Gastrocnemius medialis (tissue), 4 donors: ENCODE results near the gene BIRC7.

Experiments used
- POLR2A ChIP-seq, 2 donors: fragments of 450-650 bp; IDR thresholded peaks; one replicate each; pipeline ENCODE4 v1.6.1; 2017; ENCODE audit warnings: antibody characterized with exemption in 2 of 2, mild to moderate bottlenecking in 2 of 2, moderate library complexity in 2 of 2
- TF ChIP-seq, protein P1 (sequence below), 5 experiments: fragments of 450-650 bp in 3 of 5; fragments of 200-600 bp in 2 of 5; sonication (generic) in 2 of 5; IDR thresholded peaks in 4 of 5; conservative IDR thresholded peaks in 1 of 5; 1 replicate in 4 of 5; 2 replicates in 1 of 5; pipeline ENCODE4 v1.5.1; 2016 to 2019; ENCODE audit warnings: antibody characterized with exemption in 5 of 5, mild to moderate bottlenecking in 3 of 5, moderate library complexity in 3 of 5

DNA sequence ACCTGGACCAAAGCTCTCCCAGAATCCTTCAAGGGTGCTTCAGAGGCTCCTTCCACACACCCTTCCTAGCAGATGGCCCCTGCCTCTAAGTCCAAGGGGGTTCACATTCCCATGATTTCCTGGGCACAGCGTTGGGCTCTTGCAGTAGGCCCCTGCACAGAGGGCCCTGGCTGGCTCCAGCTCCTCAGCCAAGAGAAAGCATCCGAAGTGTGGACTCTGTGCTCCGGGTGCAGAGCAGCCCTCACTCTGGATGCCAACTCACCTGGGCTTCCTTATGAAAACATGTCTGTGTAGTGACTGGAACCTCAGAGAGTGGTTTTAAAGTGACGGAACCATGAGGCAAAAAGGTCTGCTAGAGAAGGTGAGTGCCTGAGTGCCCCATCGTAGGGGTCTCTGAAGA lies 31.3 kb upstream of the BIRC7 start:
- no peak for TF ChIP-seq POLR2A (IDR thresholded peaks at IDR 0.05)
- TF ChIP-seq, protein P1, sequence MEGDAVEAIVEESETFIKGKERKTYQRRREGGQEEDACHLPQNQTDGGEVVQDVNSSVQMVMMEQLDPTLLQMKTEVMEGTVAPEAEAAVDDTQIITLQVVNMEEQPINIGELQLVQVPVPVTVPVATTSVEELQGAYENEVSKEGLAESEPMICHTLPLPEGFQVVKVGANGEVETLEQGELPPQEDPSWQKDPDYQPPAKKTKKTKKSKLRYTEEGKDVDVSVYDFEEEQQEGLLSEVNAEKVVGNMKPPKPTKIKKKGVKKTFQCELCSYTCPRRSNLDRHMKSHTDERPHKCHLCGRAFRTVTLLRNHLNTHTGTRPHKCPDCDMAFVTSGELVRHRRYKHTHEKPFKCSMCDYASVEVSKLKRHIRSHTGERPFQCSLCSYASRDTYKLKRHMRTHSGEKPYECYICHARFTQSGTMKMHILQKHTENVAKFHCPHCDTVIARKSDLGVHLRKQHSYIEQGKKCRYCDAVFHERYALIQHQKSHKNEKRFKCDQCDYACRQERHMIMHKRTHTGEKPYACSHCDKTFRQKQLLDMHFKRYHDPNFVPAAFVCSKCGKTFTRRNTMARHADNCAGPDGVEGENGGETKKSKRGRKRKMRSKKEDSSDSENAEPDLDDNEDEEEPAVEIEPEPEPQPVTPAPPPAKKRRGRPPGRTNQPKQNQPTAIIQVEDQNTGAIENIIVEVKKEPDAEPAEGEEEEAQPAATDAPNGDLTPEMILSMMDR (IDR thresholded peaks at IDR 0.05 in 4 of 5, conservative IDR thresholded peaks at IDR 0.05 in 1 of 5): no peak
